Activated CD4-positive, alpha-beta T cell treated with anti-CD3 and anti-CD28 coated beads, Interleukin-2, amount 10 ng/mL, durations not matched to agents 7 days and 5 days (primary cell): ENCODE measurements around the gene DCC. TPM values are rescaled to one million over a fixed set of nuclear protein-coding genes. Genes with fewer than 3 reads are reported as not detected.

Source experiments
- microRNA-seq: library from miRNA; unstranded; fragments of <30 nt; microRNA quantifications from one replicate; pipeline ENCODE4 v1.2.0, GENCODE V29; 2021; ENCODE audit warnings: borderline microRNAs expressed, borderline replicate concordance
- total RNA-seq, 2 experiments: library from RNA; stranded (reverse); gene quantifications; one replicate each; pipeline ENCODE4 v1.2.3, GENCODE V29; 2021

Gene DCC
- total RNA-seq, 2 experiments from 2014 or later: not detected

Small RNA genes within 50 kb of the gene (microRNA-seq; reads per million reads assigned to microRNA genes)
- gene MIR4528: not detected
